ENCODE measurements around the gene RASL10B. TPM values are rescaled to one million over a fixed set of nuclear protein-coding genes. Genes with fewer than 3 reads are reported as not detected.

The RASL10B gene
- total RNA-seq, 3 donors from 2014 or later, result 0.65 to 4.6 TPM; not detected in 1

DNA sequence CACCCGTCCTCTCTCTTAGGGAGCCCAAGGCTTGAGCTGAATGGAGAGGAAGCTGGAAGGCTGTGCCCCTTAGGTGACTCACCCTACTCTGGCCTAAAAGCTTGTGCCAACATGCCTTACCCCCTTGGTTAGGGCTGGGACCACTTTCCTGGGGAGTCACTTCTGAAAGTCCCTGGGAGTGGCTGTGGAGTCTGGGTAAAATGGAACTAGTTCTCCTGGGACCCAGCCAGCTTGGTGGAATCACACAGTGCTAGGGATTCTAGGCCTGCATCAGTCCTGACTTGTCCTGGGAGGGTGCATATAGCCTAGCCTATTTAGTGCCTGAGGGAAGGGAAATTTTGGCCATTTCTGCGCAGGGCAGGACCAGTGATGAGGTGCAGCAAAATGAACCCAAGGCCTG is 53.5 kb downstream of the RASL10B start:
- H3K4me1 ChIP-seq (ENCODE audit: low read depth), result peaks cover 66% of the 10 kb centered on the region

DNA sequence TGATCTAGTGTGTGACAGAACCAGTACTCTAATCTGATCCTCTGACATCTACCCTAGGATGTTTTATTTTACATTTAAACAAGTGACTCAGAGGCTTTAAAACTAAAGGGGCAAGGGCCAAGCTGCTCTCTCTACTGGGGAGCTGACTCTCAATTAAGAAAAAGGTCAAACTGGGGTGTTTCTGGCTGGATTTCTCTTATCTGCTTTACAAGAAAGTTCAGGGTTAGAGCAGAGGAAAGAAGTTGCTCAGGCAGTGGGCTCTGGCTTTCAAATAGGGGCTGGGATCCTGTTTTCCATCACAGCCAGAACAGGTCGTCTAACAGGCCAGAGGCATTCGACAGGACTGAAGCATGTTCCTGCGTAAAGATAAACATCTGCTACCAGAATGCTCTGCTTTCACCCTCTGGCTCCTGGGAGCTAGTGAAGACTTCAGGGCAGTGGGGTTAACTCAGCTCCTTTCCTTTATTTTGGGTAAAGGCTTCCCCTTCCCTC is 55.5 kb downstream of the RASL10B start:
- Histone ChIP-seq H3K4me1 (ENCODE audit: low read depth) (peaks cover 66% of the 10 kb centered on the region), H3K9me3 (no peaks in the 10 kb centered on the region), H3K4me3 (no peak overlapping the region), H3K36me3 (ENCODE audit: low read depth) (no peaks in the 10 kb centered on the region)
- TF ChIP-seq, protein P1, sequence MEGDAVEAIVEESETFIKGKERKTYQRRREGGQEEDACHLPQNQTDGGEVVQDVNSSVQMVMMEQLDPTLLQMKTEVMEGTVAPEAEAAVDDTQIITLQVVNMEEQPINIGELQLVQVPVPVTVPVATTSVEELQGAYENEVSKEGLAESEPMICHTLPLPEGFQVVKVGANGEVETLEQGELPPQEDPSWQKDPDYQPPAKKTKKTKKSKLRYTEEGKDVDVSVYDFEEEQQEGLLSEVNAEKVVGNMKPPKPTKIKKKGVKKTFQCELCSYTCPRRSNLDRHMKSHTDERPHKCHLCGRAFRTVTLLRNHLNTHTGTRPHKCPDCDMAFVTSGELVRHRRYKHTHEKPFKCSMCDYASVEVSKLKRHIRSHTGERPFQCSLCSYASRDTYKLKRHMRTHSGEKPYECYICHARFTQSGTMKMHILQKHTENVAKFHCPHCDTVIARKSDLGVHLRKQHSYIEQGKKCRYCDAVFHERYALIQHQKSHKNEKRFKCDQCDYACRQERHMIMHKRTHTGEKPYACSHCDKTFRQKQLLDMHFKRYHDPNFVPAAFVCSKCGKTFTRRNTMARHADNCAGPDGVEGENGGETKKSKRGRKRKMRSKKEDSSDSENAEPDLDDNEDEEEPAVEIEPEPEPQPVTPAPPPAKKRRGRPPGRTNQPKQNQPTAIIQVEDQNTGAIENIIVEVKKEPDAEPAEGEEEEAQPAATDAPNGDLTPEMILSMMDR (IDR thresholded peaks at IDR 0.05), result no peak
- ATAC-seq, result peak; percentile 48
- intact Hi-C loops (cut with DNase I, micrococcal nuclease), result no loop called here
- peak in 1 of 3 donors; percentile 22 for DNase-seq

More for the DNA sequence above, 53.5 kb downstream of the RASL10B start:
- intact Hi-C loops (cut with DNase I, micrococcal nuclease), result no loop called here
- DNase-seq (peak in 1 of 3 donors; percentile 29), ATAC-seq (no peak)
- H3K4me3 ChIP-seq, result no peak overlapping the region
- TF ChIP-seq, protein P1 (IDR thresholded peaks at IDR 0.05), result no peak
- H3K9me3 ChIP-seq, result no peaks in the 10 kb centered on the region
- no peaks in the 10 kb centered on the region for H3K36me3 ChIP-seq (ENCODE audit: low read depth)

DNA sequence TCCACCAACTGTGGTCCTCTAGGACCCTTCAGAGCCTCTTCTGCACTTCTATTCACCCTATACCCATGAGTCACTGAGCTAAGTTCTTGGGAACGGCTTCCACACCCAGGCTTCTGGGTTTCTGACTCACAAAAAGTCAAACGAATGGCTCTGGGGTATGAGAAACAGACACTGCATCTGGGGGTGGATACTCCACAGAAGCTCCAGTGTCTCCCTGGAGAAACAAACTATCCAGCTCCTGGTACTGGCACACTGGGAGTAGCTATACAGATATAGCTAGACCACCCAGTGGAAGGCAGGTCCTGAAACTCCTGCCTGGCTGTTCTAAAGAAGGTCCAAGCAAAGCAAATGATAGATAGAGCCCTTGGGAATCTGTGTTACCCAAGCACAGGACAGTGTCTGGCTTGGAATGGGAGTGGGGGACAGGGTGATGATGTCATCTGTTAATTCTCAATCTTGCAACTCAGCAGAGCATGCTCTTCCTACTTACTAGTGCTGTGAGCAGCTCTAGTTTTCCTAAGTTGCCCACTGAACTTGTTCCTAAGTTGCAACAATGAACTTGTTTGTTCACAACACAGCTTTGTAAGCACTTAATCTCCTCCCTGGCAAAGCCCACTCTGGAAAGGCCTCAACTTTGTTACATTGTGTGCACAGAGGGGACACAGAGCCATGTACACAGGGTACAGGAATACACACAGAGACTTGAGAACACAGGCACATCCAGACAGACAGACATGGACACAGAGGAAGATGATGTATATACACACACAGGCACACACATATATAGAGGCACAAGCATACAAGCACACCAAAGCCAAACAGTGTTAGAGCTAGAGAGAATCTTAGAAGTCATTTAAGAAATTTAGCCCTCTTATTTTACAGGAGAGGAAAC is 57.3 kb downstream of the RASL10B start:
- no peaks in the 10 kb centered on the region for H3K9me3 ChIP-seq
- no peaks in the 10 kb centered on the region for H3K36me3 ChIP-seq (ENCODE audit: low read depth)
- TF ChIP-seq, protein P1 (IDR thresholded peaks at IDR 0.05), result no peak
- H3K4me3 ChIP-seq, result no peak overlapping the region
- ATAC-seq (peak; percentile 62), DNase-seq (peak in 1 of 3 donors; percentile 22)
- peaks cover 50% of the 10 kb centered on the region for H3K4me1 ChIP-seq (ENCODE audit: low read depth)
- intact Hi-C loops (cut with DNase I, micrococcal nuclease), result no loop called here

DNA sequence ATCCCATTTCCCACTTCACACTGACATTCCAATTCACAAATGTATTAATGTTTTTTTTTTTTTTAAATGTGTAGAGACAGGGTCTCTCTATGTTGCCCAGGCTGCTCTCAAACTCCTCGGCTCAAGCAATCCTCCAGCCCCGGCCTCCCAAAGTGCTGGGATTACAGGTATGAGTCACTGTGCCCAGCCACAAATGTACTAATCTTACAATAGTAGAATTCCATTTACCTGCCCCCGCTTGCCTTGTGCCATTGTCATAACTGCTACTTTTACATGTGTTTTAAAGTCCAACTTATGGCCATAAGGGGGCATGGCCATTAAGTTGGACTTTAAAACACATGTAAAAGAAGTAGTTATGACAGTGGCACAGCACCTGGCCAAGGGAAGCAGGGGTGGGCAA is 59.4 kb downstream of the RASL10B start:
- Histone ChIP-seq H3K4me3 (no peak overlapping the region), H3K9me3 (no peaks in the 10 kb centered on the region), H3K36me3 (ENCODE audit: low read depth) (no peaks in the 10 kb centered on the region), H3K4me1 (ENCODE audit: low read depth) (peaks cover 35% of the 10 kb centered on the region)
- ATAC-seq (no peak), DNase-seq (peak in 1 of 3 donors; percentile 32)
- intact Hi-C loops (cut with DNase I, micrococcal nuclease), result no loop called here
- TF ChIP-seq, protein P1 (IDR thresholded peaks at IDR 0.05), result no peak

DNA sequence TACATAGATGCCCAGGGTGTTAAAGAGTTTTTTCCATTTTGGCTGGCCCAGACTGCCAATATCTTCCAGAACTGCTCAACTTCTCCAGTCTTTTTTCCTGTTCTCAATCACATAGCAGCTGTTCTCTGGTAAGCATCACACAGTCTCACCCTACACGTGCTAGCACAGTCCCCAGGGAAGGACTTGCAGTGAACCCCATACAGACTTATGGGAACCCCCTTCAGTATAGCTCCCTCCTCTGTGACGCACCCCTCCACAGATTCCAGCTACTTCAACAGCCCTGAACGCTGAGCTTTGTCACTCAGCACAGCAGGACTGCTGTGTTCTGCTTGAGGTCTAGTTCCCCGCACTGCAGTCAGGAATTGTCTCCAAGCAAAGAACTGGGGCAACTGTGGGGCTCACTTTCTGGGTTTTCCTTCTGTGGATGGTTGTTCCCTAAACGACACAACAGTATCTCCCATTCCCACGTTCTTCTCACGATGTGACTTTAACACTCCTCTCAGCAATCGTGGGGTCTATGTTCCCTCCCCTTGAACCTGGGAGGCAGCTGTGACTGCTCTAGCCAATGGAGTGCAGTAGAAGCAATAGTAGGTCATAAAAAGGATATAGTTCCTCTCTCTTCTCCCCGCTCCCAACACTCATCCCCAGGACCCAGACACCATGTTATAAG is 60.4 kb downstream of the RASL10B start:
- intact Hi-C loops (cut with DNase I, micrococcal nuclease), result no loop called here
- no peaks in the 10 kb centered on the region for H3K9me3 ChIP-seq
- no peaks in the 10 kb centered on the region for H3K36me3 ChIP-seq (ENCODE audit: low read depth)
- peak in 1 of 3 donors; percentile 2 for DNase-seq
- H3K4me1 ChIP-seq (ENCODE audit: low read depth), result peaks cover 33% of the 10 kb centered on the region
- TF ChIP-seq, protein P1 (IDR thresholded peaks at IDR 0.05), result no peak
- H3K4me3 ChIP-seq, result no peak overlapping the region
- ATAC-seq, result no peak

Other genes starting within 250 kb of the RASL10B start
- gene SLFN12L, start 194.0 kb upstream of the RASL10B start, total RNA-seq, result 1 to 10 TPM; 1.5 to 2.9 (median 2.9) TPM
- not detected for gene SLFN14, start 170.8 kb upstream of the RASL10B start, total RNA-seq
- 1 to 10 TPM; 2.8 to 4.9 (median 3.8) TPM for gene PEX12, start 153.1 kb upstream of the RASL10B start, total RNA-seq
- gene AP2B1, start 144.3 kb upstream of the RASL10B start, total RNA-seq, result 100 to 1,000 TPM; 127 to 177 (median 153) TPM
- not detected for gene GAS2L2, start 21.6 kb downstream of the RASL10B start, total RNA-seq
- gene C17orf50, start 29.2 kb downstream of the RASL10B start, total RNA-seq, result not detected
- gene MMP28, start 64.0 kb downstream of the RASL10B start, total RNA-seq, result 10 to 100 TPM; 31.0 to 82.4 (median 43.7) TPM
- gene TAF15, start 77.8 kb downstream of the RASL10B start, total RNA-seq, result 100 to 1,000 TPM; 131 to 165 (median 159) TPM
- not detected for gene HEATR9, start 137.3 kb downstream of the RASL10B start, total RNA-seq
- 10 to 100 TPM in 2 of 3 donors, 1 to 10 TPM in 1; 8.4 to 20.6 (median 13.7) TPM for gene CCL5, start 148.7 kb downstream of the RASL10B start, total RNA-seq
- gene RDM1, start 199.1 kb downstream of the RASL10B start, total RNA-seq, result 1 to 10 TPM in 2 of 3 donors, not detected in 1; 1.3 to 3.1 TPM
- not detected for gene LYZL6, start 212.1 kb downstream of the RASL10B start, total RNA-seq
- under 1 TPM in 2 of 3 donors, not detected in 1; 0.20 to 0.44 TPM for gene CCL16, start 249.9 kb downstream of the RASL10B start, total RNA-seq

All from mucosa of descending colon (tissue), 3 donors.